ENCODE data around the gene PON3. TPM values are rescaled to one million over a fixed set of nuclear protein-coding genes. Genes with fewer than 3 reads are reported as not detected.

Gene PON3
- total and polyA plus RNA-seq, 2 of the 8 experiments (the other 6 are each of a cell fraction or from before 2014, with no cell fraction given) = not detected

- FAIRE-seq (no peak), DNase-seq (ENCODE audit: low read depth in 1 of 2, low spot score in 2 of 2) (no peak)
- Histone ChIP-seq H2AFZ (ENCODE audit: low read length) (no peak overlapping the region), H3K4me2 (ENCODE audit: insufficient read depth in 1 of 2, low read depth in 2 of 2, low read length in 2 of 2) (no peak overlapping the region), H2BK12ac (ENCODE audit: low read depth, low read length) (no peak overlapping the region), H2BK15ac (ENCODE audit: low read length) (no peak overlapping the region), H2AK5ac (ENCODE audit: low read depth, low read length) (no peak overlapping the region), H3K79me1 (ENCODE audit: low read depth, low read length) (no peaks in the 10 kb centered on the region), H3K9me3 (ENCODE audit: insufficient read depth in 2 of 2, low read depth in 1 of 2, low read length in 1 of 2) (no peaks in the 10 kb centered on the region), H4K8ac (ENCODE audit: extremely low read depth, insufficient read depth, low read length) (no peak overlapping the region), H3K23ac (ENCODE audit: insufficient read length) (no peak overlapping the region), H3K27ac (ENCODE audit: low read depth, low read length) (no peak overlapping the region), H3K4me1 (replicated peaks in 1 of 4; ENCODE audit: control insufficient read depth in 3 of 4, insufficient read depth in 4 of 4, low read length in 3 of 4) (peaks cover 0 to 7% (median 1%) of the 10 kb centered on the region in 4 experiments; a peak in 2 of 7 replicates), H3K14ac (ENCODE audit: insufficient read length) (no peak overlapping the region), H4K20me1 (replicated peaks in 1 of 2; ENCODE audit: control insufficient read depth in 1 of 2, insufficient read depth in 2 of 2, low read length in 2 of 2) (no peaks in the 10 kb centered on the region), H4K5ac (ENCODE audit: insufficient read length, low read depth, low read length) (no peak overlapping the region), H3K79me2 (ENCODE audit: control insufficient read depth in 1 of 2, insufficient read depth in 2 of 2, low read length in 2 of 2) (no peaks in the 10 kb centered on the region), H3K27me3 (replicated peaks in 1 of 4; ENCODE audit: control insufficient read depth in 3 of 4, extremely low read depth in 1 of 4, insufficient read depth in 3 of 4, low read length in 3 of 4) (no peaks in the 10 kb centered on the region; a peak in 1 of 7 replicates), H3K56ac (replicated peaks; ENCODE audit: insufficient read length, low read depth, low read length) (no peak overlapping the region), H3K23me2 (ENCODE audit: low read depth, low read length) (no peaks in the 10 kb centered on the region), H2BK120ac (replicated peaks; ENCODE audit: low read depth, low read length) (no peak overlapping the region), H3K36me3 (ENCODE audit: control insufficient read depth in 2 of 4, insufficient read depth in 4 of 4, low read length in 3 of 4) (no peaks in the 10 kb centered on the region), H3K4me3 (ENCODE audit: extremely low read depth in 1 of 4, insufficient read depth in 2 of 4, low read depth in 3 of 4, low read length in 4 of 4) (no peak overlapping the region), H2BK20ac (ENCODE audit: low read length) (no peak overlapping the region), H3K18ac (ENCODE audit: extremely low read depth, low read length) (no peak overlapping the region), H4K91ac (replicated peaks; ENCODE audit: insufficient read length, low read length) (no peak overlapping the region), H2BK5ac (ENCODE audit: low read depth, low read length) (no peak overlapping the region), H3K9ac (replicated peaks in 1 of 4; ENCODE audit: extremely low read depth in 1 of 4, low read depth in 3 of 4, low read length in 3 of 4) (no peak overlapping the region), H3K4ac (replicated peaks; ENCODE audit: insufficient read length, low read depth, low read length) (no peak overlapping the region)
- ChIA-PET CTCF (ENCODE audit: partially characterized antibody) (no interaction called here), POLR2A (ENCODE audit: partially characterized antibody) (no interaction called here)
- 95% methylated on average over 1 of the region's 1 CpG; no CpG with 5 or more reads in 1 of the 2 experiments for WGBS, 2 experiments (ENCODE audit: extremely low coverage in 1 of 2, insufficient coverage in 1 of 2, insufficient read length in 1 of 2, insufficient replicate concordance in 2 of 2, low coverage in 1 of 2, low lambda C conversion rate in 2 of 2, missing lambda C conversion rate in 1 of 2)
- TF ChIP-seq SRF (IDR thresholded peaks at IDR 0.05; ENCODE audit: low read depth, low read length) = no peak
- TF ChIP-seq SIRT6 (IDR thresholded peaks at IDR 0.05; ENCODE audit: low read length) = no peak
- no peak for TF ChIP-seq KDM5A (IDR thresholded peaks at IDR 0.05; ENCODE audit: low read length)
Measured at GRCh38 chr7:95319570-95319969, 76.6 kb downstream of the PON3 start.
